Peyer's patch (tissue), 4 donors: ENCODE measurements around the gene NEURL1B. TPM values are rescaled to one million over a fixed set of nuclear protein-coding genes. Genes with fewer than 3 reads are reported as not detected.
"Not testable (repeated sequence)": the region's sequence is repeated elsewhere in the genome, so short reads cannot be mapped to it uniquely, and the experiment has no call there.

Experiments used
- DNase-seq, 3 donors: peaks; one replicate each; pipeline ENCODE4 v3.0.0-alpha.2; 2017 to 2019
- H3K27ac ChIP-seq, 4 donors: fragments of 200-600 bp; sonication (generic); one replicate each; pipeline ENCODE4 v1.5.1; 2016 to 2019
- H3K27me3 ChIP-seq, 2 donors: fragments of 200-600 bp; sonication (generic); one replicate each; pipeline ENCODE4 v1.5.1; 2019
- H3K36me3 ChIP-seq, 3 donors: fragments of 200-600 bp; sonication (generic); one replicate each; pipeline ENCODE4 v1.5.1; 2016 to 2019
- H3K4me1 ChIP-seq, 4 donors: fragments of 200-600 bp; sonication (generic); one replicate each; pipeline ENCODE4 v1.5.1; 2016 to 2019
- H3K4me3 ChIP-seq, 4 donors: fragments of 200-600 bp; sonication (generic); 1 replicate in 3 of 4; 2 replicates in 1 of 4; pipeline ENCODE4 v1.5.1; 2016 to 2019; ENCODE audit warnings: mild to moderate bottlenecking in 1 of 4
- H3K9me3 ChIP-seq, 4 donors: fragments of 200-600 bp; sonication (generic); one replicate each; pipeline ENCODE4 v1.5.1; 2016 to 2019; ENCODE audit warnings: mild to moderate bottlenecking in 1 of 4
- POLR2A ChIP-seq, 2 donors: fragments of 450-650 bp; IDR thresholded peaks; one replicate each; pipeline ENCODE4 v1.5.1; 2017; ENCODE audit warnings: antibody characterized with exemption in 2 of 2, mild to moderate bottlenecking in 2 of 2, moderate library complexity in 2 of 2
- total RNA-seq, 4 donors: library from RNA; depleted of rRNA; stranded (reverse); fragments of >200 nt; gene quantifications; one replicate each; pipeline ENCODE4 v1.1.0, GENCODE V29; 2016
- TF ChIP-seq, protein P1 (sequence below), 6 experiments: fragments of 450-650 bp in 4 of 6; fragments of 200-600 bp in 2 of 6; sonication (generic) in 1 of 6; IDR thresholded peaks; one replicate each; pipeline ENCODE4 v1.5.1; 2017 to 2019; ENCODE audit warnings: antibody characterized with exemption in 6 of 6, mild to moderate bottlenecking in 3 of 6, moderate library complexity in 1 of 6

The NEURL1B gene
- total RNA-seq, 4 donors from 2014 or later, result 38.8 to 97.2 (median 81.0) TPM

DNA sequence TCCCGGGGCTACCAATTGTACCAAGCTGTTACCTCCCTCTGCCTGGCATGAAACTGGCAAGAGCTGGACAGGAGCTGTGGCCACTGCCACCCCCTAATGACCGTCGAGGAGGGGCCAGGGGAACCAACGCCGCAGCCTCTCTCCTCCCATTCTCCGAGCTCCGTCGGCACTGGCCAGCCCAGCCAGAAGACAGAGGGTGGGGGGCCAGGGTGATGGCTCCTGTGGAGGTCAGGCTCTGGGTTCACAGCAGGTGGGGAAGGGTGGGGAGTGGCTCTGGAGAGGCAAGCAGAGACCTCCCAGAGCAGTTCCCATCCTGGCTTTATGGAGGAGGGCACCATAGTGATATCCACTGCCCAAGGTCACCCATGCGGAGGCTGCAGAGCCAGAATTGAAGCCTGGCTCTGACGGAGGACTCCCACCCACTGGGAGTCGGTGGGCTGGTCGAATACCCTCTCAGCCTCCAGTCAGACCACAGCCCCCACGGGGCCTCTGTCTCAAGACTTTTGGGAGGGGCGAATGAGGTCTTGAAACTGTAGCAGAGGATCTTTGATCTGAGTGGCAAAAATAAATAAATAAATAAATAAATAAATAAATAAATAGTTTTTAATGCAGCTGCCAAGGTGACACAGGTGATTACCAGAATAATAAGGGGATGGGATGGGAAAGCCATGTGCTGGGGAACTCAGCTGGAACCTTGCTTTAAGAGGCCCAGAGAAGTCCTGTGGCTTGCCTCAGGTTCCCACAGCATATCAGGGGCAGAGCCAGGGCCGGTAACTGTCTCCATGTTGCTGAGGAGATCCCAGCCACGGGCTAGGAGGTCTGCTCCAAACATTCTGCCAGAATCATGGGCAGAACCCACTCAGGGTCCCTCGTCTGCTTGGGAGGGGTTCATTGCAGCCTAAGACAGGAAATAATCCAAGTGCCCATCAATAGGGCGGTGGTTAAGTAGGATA, 42.5 kb upstream of the NEURL1B start:
- no peak for DNase-seq
- TF ChIP-seq POLR2A (IDR thresholded peaks at IDR 0.05), result no peak
- TF ChIP-seq, protein P1, sequence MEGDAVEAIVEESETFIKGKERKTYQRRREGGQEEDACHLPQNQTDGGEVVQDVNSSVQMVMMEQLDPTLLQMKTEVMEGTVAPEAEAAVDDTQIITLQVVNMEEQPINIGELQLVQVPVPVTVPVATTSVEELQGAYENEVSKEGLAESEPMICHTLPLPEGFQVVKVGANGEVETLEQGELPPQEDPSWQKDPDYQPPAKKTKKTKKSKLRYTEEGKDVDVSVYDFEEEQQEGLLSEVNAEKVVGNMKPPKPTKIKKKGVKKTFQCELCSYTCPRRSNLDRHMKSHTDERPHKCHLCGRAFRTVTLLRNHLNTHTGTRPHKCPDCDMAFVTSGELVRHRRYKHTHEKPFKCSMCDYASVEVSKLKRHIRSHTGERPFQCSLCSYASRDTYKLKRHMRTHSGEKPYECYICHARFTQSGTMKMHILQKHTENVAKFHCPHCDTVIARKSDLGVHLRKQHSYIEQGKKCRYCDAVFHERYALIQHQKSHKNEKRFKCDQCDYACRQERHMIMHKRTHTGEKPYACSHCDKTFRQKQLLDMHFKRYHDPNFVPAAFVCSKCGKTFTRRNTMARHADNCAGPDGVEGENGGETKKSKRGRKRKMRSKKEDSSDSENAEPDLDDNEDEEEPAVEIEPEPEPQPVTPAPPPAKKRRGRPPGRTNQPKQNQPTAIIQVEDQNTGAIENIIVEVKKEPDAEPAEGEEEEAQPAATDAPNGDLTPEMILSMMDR (IDR thresholded peaks at IDR 0.05), result no peak
- Histone ChIP-seq H3K9me3 (no peaks in the 10 kb centered on the region), H3K4me1 (no peaks in the 10 kb centered on the region), H3K27me3 (no peaks in the 10 kb centered on the region), H3K36me3 (no peaks in the 10 kb centered on the region), H3K27ac (no peak overlapping the region), H3K4me3 (no peak overlapping the region)

DNA sequence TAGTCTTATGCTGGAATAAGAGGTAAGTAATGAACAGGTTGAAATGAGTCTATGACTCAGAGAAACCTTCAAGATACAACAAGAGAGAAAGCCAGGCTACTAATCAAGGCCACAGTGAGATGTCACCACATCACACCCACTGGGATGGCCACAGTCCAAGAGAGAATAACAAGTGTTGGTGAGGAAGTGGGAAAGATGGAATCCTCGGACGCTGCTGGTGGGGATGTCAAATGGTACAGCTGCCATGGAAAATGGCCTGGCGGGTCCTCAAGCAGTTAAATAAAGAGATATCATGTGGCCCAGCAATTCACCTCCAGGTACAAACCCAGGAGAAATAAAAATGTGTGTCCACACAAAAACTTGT, 41.9 kb upstream of the NEURL1B start:
- H3K9me3 ChIP-seq, result no peaks in the 10 kb centered on the region
- TF ChIP-seq, protein P1 (IDR thresholded peaks at IDR 0.05), result no peak
- TF ChIP-seq POLR2A (IDR thresholded peaks at IDR 0.05), result no peak
- H3K27ac ChIP-seq, result no peak overlapping the region
- H3K36me3 ChIP-seq, result no peaks in the 10 kb centered on the region
- H3K4me3 ChIP-seq, result no peak overlapping the region
- no peaks in the 10 kb centered on the region for H3K4me1 ChIP-seq
- no peak for DNase-seq
- H3K27me3 ChIP-seq, result no peaks in the 10 kb centered on the region

DNA sequence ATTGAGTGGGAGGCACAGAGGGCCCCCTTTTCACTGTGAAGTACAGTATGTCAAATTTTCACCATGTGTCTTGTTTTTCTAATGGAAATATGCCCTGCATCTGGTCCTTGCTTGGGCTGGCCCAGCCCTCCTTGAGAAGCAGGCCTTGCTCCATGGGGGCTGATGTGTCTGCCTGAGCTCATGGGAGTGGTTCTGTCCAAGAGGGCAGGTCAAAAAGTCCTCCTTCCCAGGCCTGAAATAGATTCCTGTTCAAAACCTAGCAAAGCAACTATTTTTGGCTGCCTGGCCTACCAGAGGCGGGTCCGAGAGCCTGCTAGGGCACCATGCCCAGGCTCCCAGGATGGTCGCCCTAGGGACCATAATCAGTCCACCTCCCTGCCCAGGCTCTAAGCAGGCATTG, 40.5 kb upstream of the NEURL1B start:
- Histone ChIP-seq H3K36me3 (no peaks in the 10 kb centered on the region), H3K9me3 (no peaks in the 10 kb centered on the region), H3K4me3 (no peak overlapping the region), H3K27me3 (no peaks in the 10 kb centered on the region), H3K27ac (no peak overlapping the region), H3K4me1 (no peaks in the 10 kb centered on the region)
- TF ChIP-seq POLR2A (IDR thresholded peaks at IDR 0.05), result no peak
- TF ChIP-seq, protein P1 (IDR thresholded peaks at IDR 0.05), result no peak
- DNase-seq, result no peak

DNA sequence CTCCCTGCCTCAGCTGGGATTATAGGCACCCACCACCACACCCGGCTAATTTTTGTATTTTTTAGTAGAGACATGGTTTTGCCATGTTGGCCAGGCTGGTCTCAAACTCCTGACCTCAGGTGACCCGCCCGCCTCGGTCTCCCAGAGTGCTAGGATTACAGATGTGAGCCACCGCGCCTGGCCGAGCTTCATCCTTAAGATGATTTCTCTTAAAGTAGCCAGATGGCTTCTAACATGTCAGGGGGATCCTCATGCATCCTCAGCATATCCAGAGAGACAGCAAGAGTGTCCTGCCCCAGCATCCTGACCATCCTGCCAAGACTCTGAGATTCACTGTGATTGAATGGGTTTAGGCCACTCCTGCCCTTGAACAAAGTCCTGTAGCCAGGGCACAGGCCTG, 39.5 kb upstream of the NEURL1B start:
- not testable (repeated sequence) for H3K4me1 ChIP-seq, H3K9me3 ChIP-seq, H3K27ac ChIP-seq, H3K4me3 ChIP-seq, DNase-seq, H3K36me3 ChIP-seq, H3K27me3 ChIP-seq

DNA sequence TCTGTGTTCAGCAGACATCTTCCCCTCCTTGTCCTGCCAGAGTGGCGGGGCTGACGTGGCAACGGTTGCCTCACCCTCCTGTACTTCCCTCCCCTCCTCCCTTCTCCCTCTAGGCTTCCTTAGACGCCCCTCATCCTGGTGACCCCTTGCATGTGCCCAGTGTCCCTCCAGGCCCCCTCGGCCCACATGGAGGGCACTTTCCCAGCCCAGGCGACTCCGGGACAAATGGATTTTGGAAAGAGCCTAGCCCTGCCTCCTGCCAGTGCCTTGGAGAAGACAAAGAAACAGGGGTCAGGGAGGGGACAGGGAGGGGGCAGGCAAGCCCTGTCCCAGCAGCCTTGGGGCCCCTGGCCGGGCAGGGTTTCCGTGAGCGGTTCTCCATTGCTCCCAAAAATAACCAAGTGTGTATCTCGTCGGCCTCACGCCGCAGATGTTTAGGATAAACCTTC, 38.3 kb upstream of the NEURL1B start:
- no peaks in the 10 kb centered on the region for H3K9me3 ChIP-seq
- DNase-seq, result no peak
- H3K36me3 ChIP-seq, result no peaks in the 10 kb centered on the region
- H3K4me3 ChIP-seq, result no peak overlapping the region
- no peaks in the 10 kb centered on the region for H3K4me1 ChIP-seq
- TF ChIP-seq, protein P1 (IDR thresholded peaks at IDR 0.05), result no peak
- no peak for TF ChIP-seq POLR2A (IDR thresholded peaks at IDR 0.05)
- H3K27me3 ChIP-seq, result no peaks in the 10 kb centered on the region
- H3K27ac ChIP-seq, result peak overlapping the region in 3 of 4 donors; percentile 32 to 82 (median 61)

DNA sequence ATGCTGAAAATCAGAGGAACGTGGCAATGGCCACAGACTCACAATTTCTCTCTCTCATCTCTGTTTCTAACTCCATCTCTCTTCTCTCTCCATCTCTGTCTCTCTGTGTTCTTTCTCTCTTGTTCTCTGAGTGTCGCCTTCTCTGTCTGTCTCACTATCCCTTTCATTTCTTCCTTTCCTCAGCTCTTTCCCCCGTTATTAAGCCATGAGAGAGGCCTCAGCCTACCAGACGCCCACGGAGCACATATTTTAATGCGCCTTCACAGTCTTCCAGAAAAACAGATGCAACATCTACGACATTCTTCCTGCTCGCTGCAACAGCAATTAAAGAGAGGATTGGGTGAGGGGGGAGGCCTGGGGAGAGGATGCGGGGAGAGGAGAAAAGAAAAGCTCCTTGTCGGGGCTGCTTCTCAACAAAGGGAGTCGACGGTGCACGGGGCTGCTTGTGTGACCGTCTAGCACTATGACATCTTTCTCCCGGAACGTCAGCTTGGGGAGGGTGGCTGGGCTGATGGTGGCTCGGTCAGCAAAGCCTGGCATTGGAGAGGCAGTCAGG, 37.7 kb upstream of the NEURL1B start:
- H3K9me3 ChIP-seq, result no peaks in the 10 kb centered on the region
- H3K4me3 ChIP-seq, result no peak overlapping the region
- no peaks in the 10 kb centered on the region for H3K36me3 ChIP-seq
- no peaks in the 10 kb centered on the region for H3K27me3 ChIP-seq
- no peak for DNase-seq
- TF ChIP-seq, protein P1 (IDR thresholded peaks at IDR 0.05), result no peak
- no peak for TF ChIP-seq POLR2A (IDR thresholded peaks at IDR 0.05)
- H3K27ac ChIP-seq, result peak overlapping the region in 3 of 4 donors; percentile 32 to 82 (median 61)
- H3K4me1 ChIP-seq, result no peaks in the 10 kb centered on the region
